HepG2 (cell line): ENCODE measurements around the gene ATPAF1.
A peak's percentile ranks its signal among the peaks of the same experiment; 100 is the strongest.

Experiments used
- MXD1 ChIP-seq: sonication (generic); formaldehyde crosslinking; IDR thresholded peaks from 2 replicates; pipeline ENCODE4 v1.4.0; 2020; ENCODE audit warnings: mild to moderate bottlenecking, missing genetic modification reagents
- PATZ1 ChIP-seq: sonication (generic); formaldehyde crosslinking; IDR thresholded peaks from 2 replicates; pipeline ENCODE4 v1.4.0; 2020; ENCODE audit warnings: missing genetic modification reagents
- POLR2A ChIP-seq, 2 experiments: IDR thresholded peaks; 2 replicates each; pipeline ENCODE4 v1.6.1; 2011; ENCODE audit warnings: low read depth in 2 of 2, low read length in 2 of 2, mild to moderate bottlenecking in 1 of 2, moderate library complexity in 1 of 2; ENCODE audit not compliant: insufficient read depth in 1 of 2
- ZNF549 ChIP-seq: sonication (generic); formaldehyde crosslinking; IDR thresholded peaks from 2 replicates; pipeline ENCODE4 v1.5.0; 2020; ENCODE audit warnings: missing genetic modification reagents
- ZNF678 ChIP-seq: sonication (generic); formaldehyde crosslinking; IDR thresholded peaks from 2 replicates; pipeline ENCODE4 v1.4.0; 2020; ENCODE audit warnings: mild to moderate bottlenecking, missing genetic modification reagents

GRCh38 chr1:46667782-46668760 lies at the start of gene ATPAF1:
- TF ChIP-seq MXD1 (CRISPR knock-in tag): no peak
- TF ChIP-seq ZNF678 (CRISPR knock-in tag): no peak
- peak; percentile 52 to 81 for TF ChIP-seq POLR2A (IDR thresholded peaks at IDR 0.05; ENCODE audit: insufficient read depth in 1 of 2, low read depth in 2 of 2, low read length in 2 of 2)
- no peak for TF ChIP-seq ZNF549 (CRISPR knock-in tag)
- TF ChIP-seq PATZ1 (CRISPR knock-in tag): no peak
